Measurements from ENCODE around the gene LBHD1. TPM values are rescaled to one million over a fixed set of nuclear protein-coding genes. Genes with fewer than 3 reads are reported as not detected.
"Not testable (repeated sequence)": the region's sequence is repeated elsewhere in the genome, so short reads cannot be mapped to it uniquely, and the experiment has no call there.

Gene LBHD1
- total RNA-seq, 2 donors from 2014 or later = 4.9 to 5.6 TPM

DNA sequence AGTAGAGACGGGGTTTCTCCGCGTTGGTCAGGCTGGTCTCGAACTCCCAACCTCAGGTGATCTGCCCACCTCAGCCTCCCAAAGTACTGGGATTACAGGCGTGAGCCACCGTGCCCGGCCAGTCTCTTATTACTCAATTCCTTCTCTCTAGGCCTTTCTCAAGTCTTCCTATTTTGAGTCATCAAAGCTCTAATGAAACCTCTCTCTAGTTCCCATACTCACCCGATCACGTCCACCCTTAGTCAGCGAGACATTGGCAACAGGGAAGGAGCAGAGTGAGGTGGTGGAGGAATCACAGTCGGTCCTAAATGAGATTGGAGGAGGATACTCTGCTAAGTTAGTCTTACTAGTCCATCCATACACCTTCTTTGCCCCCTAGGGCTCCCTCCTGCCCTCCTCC, 30.2 kb upstream of the LBHD1 start:
- no peak for TF ChIP-seq POLR2A (IDR thresholded peaks at IDR 0.05)
- TF ChIP-seq, protein P1, sequence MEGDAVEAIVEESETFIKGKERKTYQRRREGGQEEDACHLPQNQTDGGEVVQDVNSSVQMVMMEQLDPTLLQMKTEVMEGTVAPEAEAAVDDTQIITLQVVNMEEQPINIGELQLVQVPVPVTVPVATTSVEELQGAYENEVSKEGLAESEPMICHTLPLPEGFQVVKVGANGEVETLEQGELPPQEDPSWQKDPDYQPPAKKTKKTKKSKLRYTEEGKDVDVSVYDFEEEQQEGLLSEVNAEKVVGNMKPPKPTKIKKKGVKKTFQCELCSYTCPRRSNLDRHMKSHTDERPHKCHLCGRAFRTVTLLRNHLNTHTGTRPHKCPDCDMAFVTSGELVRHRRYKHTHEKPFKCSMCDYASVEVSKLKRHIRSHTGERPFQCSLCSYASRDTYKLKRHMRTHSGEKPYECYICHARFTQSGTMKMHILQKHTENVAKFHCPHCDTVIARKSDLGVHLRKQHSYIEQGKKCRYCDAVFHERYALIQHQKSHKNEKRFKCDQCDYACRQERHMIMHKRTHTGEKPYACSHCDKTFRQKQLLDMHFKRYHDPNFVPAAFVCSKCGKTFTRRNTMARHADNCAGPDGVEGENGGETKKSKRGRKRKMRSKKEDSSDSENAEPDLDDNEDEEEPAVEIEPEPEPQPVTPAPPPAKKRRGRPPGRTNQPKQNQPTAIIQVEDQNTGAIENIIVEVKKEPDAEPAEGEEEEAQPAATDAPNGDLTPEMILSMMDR (IDR thresholded peaks at IDR 0.05) = no peak
- Histone ChIP-seq H3K36me3 (replicated peaks in 1 of 2; ENCODE audit: insufficient read depth in 1 of 2, low read depth in 2 of 2) (peaks cover 0 to 2% of the 10 kb centered on the region in 2 donors), H3K4me1 (peaks cover 23% of the 10 kb centered on the region), H3K9me3 (no peaks in the 10 kb centered on the region), H3K27ac (no peak overlapping the region), H3K4me3 (no peak overlapping the region), H3K27me3 (no peaks in the 10 kb centered on the region)
- no peak for ATAC-seq
- intact Hi-C loops (cut with DNase I) = no loop called here
- no peak for DNase-seq
- 86 to 95% methylated on average over 11 of the region's 11 CpGs for WGBS, 2 donors

DNA sequence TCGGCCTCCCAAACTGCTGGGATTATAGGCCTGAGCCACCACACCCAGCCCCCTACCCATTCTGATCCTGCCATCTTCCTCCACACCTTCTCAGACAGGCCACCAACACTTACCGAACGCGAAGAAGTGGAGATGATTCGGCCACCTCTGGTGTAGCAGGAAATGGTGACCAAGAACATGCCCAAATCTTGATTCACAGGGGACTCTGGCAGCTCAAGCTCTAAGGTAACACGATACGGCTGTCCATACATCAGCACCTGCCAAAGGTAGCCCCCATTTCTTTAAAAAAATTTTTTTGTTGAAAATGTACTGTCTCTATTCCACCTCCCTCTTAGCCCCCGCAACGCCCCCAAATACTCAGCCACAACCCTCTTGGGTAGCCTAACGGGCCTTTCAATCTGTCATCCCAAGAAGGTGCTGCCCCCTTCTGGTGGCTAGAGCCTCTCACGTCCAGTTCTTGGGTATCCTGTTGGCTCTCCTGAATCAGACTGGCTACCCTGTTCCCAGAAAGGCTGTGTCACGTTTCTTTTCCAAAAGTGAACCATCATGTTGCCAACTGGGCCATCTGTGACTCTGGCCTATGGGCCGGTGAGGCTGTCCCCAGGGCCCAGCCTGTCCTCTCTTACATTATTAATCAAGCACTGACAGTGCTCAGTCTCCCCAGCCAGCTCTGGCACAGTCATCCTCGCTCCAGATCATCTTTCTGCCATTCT, 22.5 kb upstream of the LBHD1 start:
- no peak overlapping the region for H3K27ac ChIP-seq
- WGBS, 2 donors = 39 to 49% methylated on average over 14 of the region's 14 CpGs
- H3K36me3 ChIP-seq (replicated peaks in 1 of 2; ENCODE audit: insufficient read depth in 1 of 2, low read depth in 2 of 2) = peaks cover 0 to 4% of the 10 kb centered on the region in 2 donors
- no peaks in the 10 kb centered on the region for H3K4me1 ChIP-seq
- peak; percentile 82 to 88 (median 84) for DNase-seq
- no peak for TF ChIP-seq POLR2A (IDR thresholded peaks at IDR 0.05)
- TF ChIP-seq, protein P1 (IDR thresholded peaks at IDR 0.05) = peak; percentile 59 to 79 (median 74)
- intact Hi-C loops (cut with DNase I) = loop anchor here (10.0 kb wide), 1 partner anchor 280 kb away; the partner anchor contains the start of gene SCGB1A1
- H3K9me3 ChIP-seq = no peaks in the 10 kb centered on the region
- H3K27me3 ChIP-seq = no peaks in the 10 kb centered on the region
- ATAC-seq = peak; percentile 82
- H3K4me3 ChIP-seq = no peak overlapping the region

DNA sequence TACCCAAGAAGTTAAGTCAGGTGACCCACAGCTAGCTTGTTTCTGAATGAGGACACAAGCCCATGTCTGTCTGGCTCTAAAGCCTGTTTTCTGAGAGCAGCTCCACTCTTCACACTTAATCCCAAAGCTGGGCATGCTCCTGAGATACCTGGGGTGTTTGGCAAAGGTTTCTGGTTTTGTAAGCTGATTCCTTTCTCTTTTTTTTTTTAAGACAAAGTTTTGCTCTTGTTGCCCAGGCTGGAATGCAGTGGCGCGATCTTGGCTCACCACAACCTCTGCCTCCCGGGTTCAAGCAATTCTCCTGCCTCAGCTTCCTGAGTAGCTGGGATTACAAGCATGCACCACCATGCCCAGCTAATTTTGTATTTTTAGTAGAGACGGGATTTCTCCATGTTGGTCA, 21.6 kb upstream of the LBHD1 start:
- H3K27ac ChIP-seq; ATAC-seq; H3K4me3 ChIP-seq; H3K27me3 ChIP-seq; H3K9me3 ChIP-seq; H3K36me3 ChIP-seq (replicated peaks in 1 of 2; ENCODE audit: insufficient read depth in 1 of 2, low read depth in 2 of 2); DNase-seq; H3K4me1 ChIP-seq: not testable (repeated sequence)
- intact Hi-C loops (cut with DNase I) = loop anchor here (10.0 kb wide), 1 partner anchor 279 kb away; the partner anchor contains the start of gene SCGB1A1
- WGBS, 2 donors = 66 to 83% methylated on average over 4 of the region's 4 CpGs

DNA sequence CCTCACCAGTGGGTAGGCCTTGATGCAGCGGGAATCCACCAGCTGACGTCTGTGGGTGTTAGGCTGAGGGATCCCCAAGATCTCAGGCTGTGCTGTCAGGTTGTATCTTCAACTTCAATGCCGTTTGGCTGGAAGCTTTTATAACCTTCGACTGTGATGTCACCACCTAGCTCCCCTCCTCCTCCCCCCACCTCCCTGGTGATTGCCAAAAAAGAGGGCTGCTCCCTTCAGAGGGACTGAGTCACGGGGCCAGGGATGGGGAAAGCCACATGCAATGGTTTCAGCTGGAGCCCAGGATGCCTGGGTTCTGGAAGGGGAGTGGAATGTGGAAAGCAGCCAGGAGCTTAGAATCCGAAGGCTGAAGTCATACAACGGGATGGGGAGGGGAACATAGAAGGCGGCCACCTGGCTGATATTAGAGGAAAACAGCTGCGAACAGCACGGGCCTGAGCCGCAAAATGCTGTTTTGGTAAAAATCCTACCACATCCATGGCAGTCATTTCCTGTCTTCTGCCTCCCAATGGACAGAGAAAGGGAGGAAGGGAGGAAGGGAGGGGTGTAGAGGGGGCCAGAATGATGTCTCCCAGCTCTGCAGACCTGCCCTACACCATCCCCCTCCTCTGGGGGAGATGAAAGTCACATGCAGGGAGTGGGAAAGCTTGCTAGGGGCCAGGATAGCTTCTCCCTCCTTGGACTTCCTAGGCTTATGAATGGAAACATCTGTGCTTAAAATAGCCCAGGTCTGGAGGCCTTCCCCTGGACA, 17.5 kb upstream of the LBHD1 start, which contains the start of gene LRRN4CL:
LRRN4CL (minus strand) TSS at position 110 of the 763 bp plus-strand sequence. CDS start 1,022 bp downstream, outside the sequence.
- no peak within 1 kb of the TSS for H3K4me3 ChIP-seq
- H3K4me1 ChIP-seq = no peaks in the 10 kb centered on the region
- WGBS, 2 donors = 39 to 60% methylated on average over 11 of the region's 11 CpGs
- ATAC-seq = peak; percentile 54
- H3K36me3 ChIP-seq (replicated peaks in 1 of 2; ENCODE audit: insufficient read depth in 1 of 2, low read depth in 2 of 2) = peaks cover 0 to 4% of the 10 kb centered on the region in 2 donors
- peak in 3 of 4 donors; percentile 42 to 59 (median 52) for DNase-seq
- H3K27me3 ChIP-seq = peaks cover 0 to 8% of the 10 kb centered on the region in 2 donors
- H3K9me3 ChIP-seq = no peaks in the 10 kb centered on the region
- intact Hi-C loops (cut with DNase I) = loop anchor here (10.0 kb wide), 1 partner anchor 275 kb away; the partner anchor contains the start of gene SCGB1A1
- no peak within 1 kb of the TSS for H3K27ac ChIP-seq
- TF ChIP-seq POLR2A (IDR thresholded peaks at IDR 0.05) = no peak
- TF ChIP-seq, protein P1 (IDR thresholded peaks at IDR 0.05) = no peak

DNA sequence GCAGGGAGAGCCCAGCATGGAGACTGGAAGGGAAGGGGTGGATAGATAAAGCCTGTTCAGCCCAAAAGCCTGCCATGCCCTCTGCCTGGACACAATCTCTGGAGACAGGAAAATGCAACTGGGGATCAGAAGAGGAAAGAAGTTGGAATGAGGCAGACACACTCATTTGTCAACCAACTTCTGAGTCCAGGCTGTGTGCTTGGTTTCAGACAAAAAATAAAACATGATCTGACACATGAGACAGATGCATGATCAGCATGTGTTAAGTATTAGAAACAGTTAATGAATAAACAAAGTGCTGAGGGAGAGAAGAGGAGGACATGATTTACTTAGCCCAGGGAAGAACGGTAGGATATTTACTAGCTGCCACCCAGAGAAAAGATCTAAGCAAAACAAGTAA, 16.4 kb upstream of the LBHD1 start:
- Histone ChIP-seq H3K27me3 (peaks cover 0 to 8% of the 10 kb centered on the region in 2 donors), H3K4me3 (no peak overlapping the region), H3K4me1 (no peaks in the 10 kb centered on the region), H3K9me3 (no peaks in the 10 kb centered on the region), H3K27ac (no peak overlapping the region), H3K36me3 (replicated peaks in 1 of 2; ENCODE audit: insufficient read depth in 1 of 2, low read depth in 2 of 2) (peaks cover 0 to 4% of the 10 kb centered on the region in 2 donors)
- DNase-seq = no peak
- no peak for ATAC-seq
- intact Hi-C loops (cut with DNase I) = no loop called here
- 18 to 30% methylated on average over 1 of the region's 1 CpG for WGBS, 2 donors
- TF ChIP-seq, protein P1 (IDR thresholded peaks at IDR 0.05) = no peak
- no peak for TF ChIP-seq POLR2A (IDR thresholded peaks at IDR 0.05)

Data from body of pancreas (tissue), 4 donors.